Spleen (tissue), 11 donors: Measurements from ENCODE around the gene KRT38. TPM values are rescaled to one million over a fixed set of nuclear protein-coding genes. Genes with fewer than 3 reads are reported as not detected.

Source experiments
- DNase-seq: peaks from one replicate; pipeline ENCODE4 v3.0.0-alpha.2; 2020
- H3K27ac ChIP-seq, 8 donors: fragments of 200-600 bp; sonication (generic) in 7 of 8; 1 replicate in 4 of 8; 2 replicates in 4 of 8; pipeline versions ENCODE4 v1.5.0 to v1.8.0; 2016 to 2021; ENCODE audit warnings: inconsistent platforms in 4 of 8, mild to moderate bottlenecking in 4 of 8, moderate library complexity in 1 of 8
- H3K27me3 ChIP-seq, 7 donors: fragments of 200-600 bp; sonication (generic) in 6 of 7; replicated peaks in 1 of 7; 1 replicate in 4 of 7; 2 replicates in 3 of 7; pipeline versions ENCODE4 v1.5.0 to v1.8.0; 2016 to 2021; ENCODE audit warnings: inconsistent platforms in 3 of 7, mild to moderate bottlenecking in 1 of 7
- H3K36me3 ChIP-seq, 6 donors: fragments of 200-600 bp; sonication (generic) in 5 of 6; 1 replicate in 4 of 6; 2 replicates in 2 of 6; pipeline versions ENCODE4 v1.5.0 to v1.8.0; 2016 to 2021; ENCODE audit warnings: inconsistent platforms in 2 of 6
- H3K4me1 ChIP-seq, 6 donors: fragments of 200-600 bp; sonication (generic) in 5 of 6; 1 replicate in 3 of 6; 2 replicates in 3 of 6; pipeline versions ENCODE4 v1.5.0 to v1.8.0; 2016 to 2021; ENCODE audit warnings: inconsistent platforms in 3 of 6
- H3K4me3 ChIP-seq, 8 donors: fragments of 200-600 bp; sonication (generic) in 7 of 8; 1 replicate in 4 of 8; 2 replicates in 4 of 8; pipeline versions ENCODE4 v1.5.0 to v1.8.0; 2016 to 2021; ENCODE audit warnings: inconsistent platforms in 4 of 8, mild to moderate bottlenecking in 4 of 8, moderate library complexity in 2 of 8
- H3K9me3 ChIP-seq, 8 donors: fragments of 200-600 bp; sonication (generic) in 7 of 8; 1 replicate in 4 of 8; 2 replicates in 4 of 8; pipeline versions ENCODE4 v1.5.0 to v1.8.0; 2016 to 2021; ENCODE audit warnings: inconsistent platforms in 4 of 8
- POLR2A ChIP-seq, 3 donors: fragments of 450-650 bp; IDR thresholded peaks; one replicate each; pipeline ENCODE4 v1.5.1; 2017; ENCODE audit warnings: antibody characterized with exemption in 3 of 3, mild to moderate bottlenecking in 1 of 3
- POLR2AphosphoS5 ChIP-seq, 3 donors: sonication (generic); formaldehyde crosslinking; IDR thresholded peaks; one replicate each; pipeline ENCODE4 v1.5.1; 2017; ENCODE audit warnings: antibody characterized with exemption in 3 of 3
- WGBS, 5 donors: extraction: QIAGEN DNeasy Blood & Tissue Kit in 3 of 5; methylation state at CpG; one replicate each; pipeline versions ENCODE4 v1.1.5 to v1.1.7; 2013 to 2018; 5-methylcytosine and 5-hydroxymethylcytosine counted together
- intact Hi-C: fragments of 100-400 bp; cut with DNase I; formaldehyde crosslinking; loops from one replicate; pipeline ENCODE4 v1.15.0; 2023; ENCODE audit warnings: low total_unique reads
- polyA plus RNA-seq, 3 donors: library from polyadenylated mRNA; stranded (reverse); fragments of 200-250 nt; gene quantifications; one replicate each; pipeline ENCODE4 v1.2.1, GENCODE V29; 2013
- total RNA-seq, 7 donors: library from RNA; depleted of rRNA in 3 of 7; stranded (reverse); fragments of >200 nt in 3 of 7; fragmentation: NEBNext Ultra II Directional in 4 of 7; extraction: Animal tissue kit (Norgen Biotek cat#: 25700) in 4 of 7; gene quantifications; one replicate each; pipeline versions ENCODE4 v1.1.0 to v1.2.1, GENCODE V29; 2016 to 2021
- TF ChIP-seq, protein P1 (sequence below), 11 experiments: fragments of 200-600 bp in 7 of 11; fragments of 450-650 bp in 4 of 11; sonication (generic) in 4 of 11; IDR thresholded peaks in 8 of 11; conservative IDR thresholded peaks in 3 of 11; 1 replicate in 7 of 11; 2 replicates in 4 of 11; pipeline versions ENCODE4 v1.4.0 to v1.8.0; 2016 to 2021; ENCODE audit warnings: antibody characterized with exemption in 11 of 11, inconsistent platforms in 4 of 11, mild to moderate bottlenecking in 1 of 11
- donor health status: healthy with polysubstance abuse.
- donor health status: DM: no; HTN: no; CAD: no; lungs with moderate emphysema.
- donor health status: DM: no; HTN: no; CAD: no.
- donor health status: Bipolar disorder and iron deficiency.
- donor health status: healthy.
- donor health status: DM: no; HTN: no; CAD: no.
- donor health status: DM: yes; HTN: yes; CAD: no.

The KRT38 gene
- total and polyA plus RNA-seq, 10 donors = 0.26 to 0.39 TPM; not detected in 8

GRCh38 chr17:41394254-41394996 lies 46.4 kb downstream of the KRT38 start:
- Histone ChIP-seq H3K27me3 (peaks cover 0 to 18% (median 0%) of the 10 kb centered on the region in 7 donors), H3K4me1 (no peaks in the 10 kb centered on the region), H3K9me3 (no peaks in the 10 kb centered on the region), H3K27ac (no peak overlapping the region), H3K36me3 (no peaks in the 10 kb centered on the region), H3K4me3 (no peak overlapping the region)
- DNase-seq = no peak
- 86 to 92% (median 90%) methylated on average over 6 to 10 of the region's 10 CpGs for WGBS, 5 donors
- TF ChIP-seq POLR2A (IDR thresholded peaks at IDR 0.05) (no peak), POLR2AphosphoS5 (IDR thresholded peaks at IDR 0.05) (no peak)
- TF ChIP-seq, protein P1, sequence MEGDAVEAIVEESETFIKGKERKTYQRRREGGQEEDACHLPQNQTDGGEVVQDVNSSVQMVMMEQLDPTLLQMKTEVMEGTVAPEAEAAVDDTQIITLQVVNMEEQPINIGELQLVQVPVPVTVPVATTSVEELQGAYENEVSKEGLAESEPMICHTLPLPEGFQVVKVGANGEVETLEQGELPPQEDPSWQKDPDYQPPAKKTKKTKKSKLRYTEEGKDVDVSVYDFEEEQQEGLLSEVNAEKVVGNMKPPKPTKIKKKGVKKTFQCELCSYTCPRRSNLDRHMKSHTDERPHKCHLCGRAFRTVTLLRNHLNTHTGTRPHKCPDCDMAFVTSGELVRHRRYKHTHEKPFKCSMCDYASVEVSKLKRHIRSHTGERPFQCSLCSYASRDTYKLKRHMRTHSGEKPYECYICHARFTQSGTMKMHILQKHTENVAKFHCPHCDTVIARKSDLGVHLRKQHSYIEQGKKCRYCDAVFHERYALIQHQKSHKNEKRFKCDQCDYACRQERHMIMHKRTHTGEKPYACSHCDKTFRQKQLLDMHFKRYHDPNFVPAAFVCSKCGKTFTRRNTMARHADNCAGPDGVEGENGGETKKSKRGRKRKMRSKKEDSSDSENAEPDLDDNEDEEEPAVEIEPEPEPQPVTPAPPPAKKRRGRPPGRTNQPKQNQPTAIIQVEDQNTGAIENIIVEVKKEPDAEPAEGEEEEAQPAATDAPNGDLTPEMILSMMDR (IDR thresholded peaks at IDR 0.05 in 8 of 11, conservative IDR thresholded peaks at IDR 0.05 in 3 of 11) = no peak
- intact Hi-C loops = no loop called here

- TF ChIP-seq, protein P1 (IDR thresholded peaks at IDR 0.05 in 8 of 11, conservative IDR thresholded peaks at IDR 0.05 in 3 of 11) = no peak
- TF ChIP-seq POLR2AphosphoS5 (IDR thresholded peaks at IDR 0.05) (no peak), POLR2A (IDR thresholded peaks at IDR 0.05) (no peak)
- Histone ChIP-seq H3K27ac (no peak overlapping the region), H3K9me3 (no peaks in the 10 kb centered on the region), H3K4me3 (no peak overlapping the region), H3K27me3 (peaks cover 0 to 17% (median 0%) of the 10 kb centered on the region in 7 donors), H3K36me3 (no peaks in the 10 kb centered on the region), H3K4me1 (no peaks in the 10 kb centered on the region)
- 71 to 90% (median 89%) methylated on average over 10 of the region's 10 CpGs for WGBS, 5 donors
- DNase-seq = no peak
- intact Hi-C loops = no loop called here
Measured at GRCh38 chr17:41393826-41394225, 47.0 kb downstream of the KRT38 start.

- intact Hi-C loops = no loop called here
Measured at GRCh38 chr17:41393294-41393693, 47.5 kb downstream of the KRT38 start.

GRCh38 chr17:41392278-41392677 lies 48.5 kb downstream of the KRT38 start:
- Histone ChIP-seq H3K4me3 (no peak overlapping the region), H3K36me3 (no peaks in the 10 kb centered on the region), H3K27me3 (peaks cover 0 to 17% (median 0%) of the 10 kb centered on the region in 7 donors), H3K27ac (no peak overlapping the region), H3K9me3 (peaks cover 0 to 8% (median 4%) of the 10 kb centered on the region in 8 donors), H3K4me1 (no peaks in the 10 kb centered on the region)
- 93 to 98% (median 97%) methylated on average over 1 of the region's 1 CpG for WGBS, 5 donors
- DNase-seq = no peak
- intact Hi-C loops = no loop called here
- TF ChIP-seq POLR2AphosphoS5 (IDR thresholded peaks at IDR 0.05) (no peak), POLR2A (IDR thresholded peaks at IDR 0.05) (no peak)
- TF ChIP-seq, protein P1 (IDR thresholded peaks at IDR 0.05 in 8 of 11, conservative IDR thresholded peaks at IDR 0.05 in 3 of 11) = no peak

More at GRCh38 chr17:41393294-41393693, 47.5 kb downstream of the KRT38 start:
- WGBS, 5 donors = 72 to 84% (median 77%) methylated on average over 5 of the region's 5 CpGs
- H3K27me3 ChIP-seq = peaks cover 0 to 17% (median 0%) of the 10 kb centered on the region in 7 donors
- no peak for TF ChIP-seq POLR2AphosphoS5 (IDR thresholded peaks at IDR 0.05)
- TF ChIP-seq, protein P1 (IDR thresholded peaks at IDR 0.05 in 8 of 11, conservative IDR thresholded peaks at IDR 0.05 in 3 of 11) = no peak
- no peak for TF ChIP-seq POLR2A (IDR thresholded peaks at IDR 0.05)
- H3K27ac ChIP-seq = no peak overlapping the region
- H3K4me3 ChIP-seq = no peak overlapping the region
- no peaks in the 10 kb centered on the region for H3K36me3 ChIP-seq
- H3K4me1 ChIP-seq = no peaks in the 10 kb centered on the region
- H3K9me3 ChIP-seq = no peaks in the 10 kb centered on the region
- no peak for DNase-seq
